Right lobe of liver (tissue), 4 donors: Measurements from ENCODE around the gene TATDN3.

Experiments used
- POLR2A ChIP-seq: fragments of 450-650 bp; IDR thresholded peaks from one replicate; pipeline ENCODE4 v1.6.1; 2017; ENCODE audit warnings: antibody characterized with exemption, mild to moderate bottlenecking
- TF ChIP-seq, protein P1 (sequence below), 4 donors: fragments of 200-600 bp in 3 of 4; fragments of 450-650 bp in 1 of 4; IDR thresholded peaks; one replicate each; pipeline versions ENCODE4 v1.5.1 to v1.8.0; 2016 to 2022; ENCODE audit warnings: antibody characterized with exemption in 4 of 4, mild to moderate bottlenecking in 2 of 4
- donor health status: DM: no; HTN: no; CAD: no.
- donor health status: DM: no; HTN: no; CAD: no.
- donor health status: DM: no; HTN: yes; CAD: no.

DNA sequence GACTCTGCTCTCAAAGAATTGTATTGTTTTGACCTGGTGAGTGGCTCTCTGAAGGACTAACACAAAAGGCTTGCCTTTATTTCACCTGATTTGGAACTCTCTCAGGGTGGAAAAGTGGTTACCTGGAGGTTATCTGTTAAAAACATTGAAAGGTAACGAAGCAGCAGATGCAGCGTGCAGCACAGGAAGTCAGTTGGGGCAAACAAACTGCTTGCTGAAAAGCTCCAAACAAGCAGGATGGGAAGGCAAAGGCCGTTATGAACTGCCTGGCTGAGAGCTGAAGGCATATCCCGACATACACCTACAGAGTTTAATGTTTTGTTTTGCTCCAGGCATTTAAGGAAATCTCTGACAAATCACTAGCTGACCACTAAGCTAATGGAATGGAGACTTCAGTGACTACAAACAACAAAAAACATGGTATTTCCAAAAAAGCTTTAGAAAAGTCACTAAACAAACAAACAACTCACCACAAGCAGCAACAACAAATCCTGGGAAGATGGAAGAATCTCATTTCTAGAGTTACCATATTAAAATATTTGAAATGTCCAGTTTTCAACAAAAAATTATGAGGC, 47.7 kb upstream of the TATDN3 start:
- TF ChIP-seq, protein P1, sequence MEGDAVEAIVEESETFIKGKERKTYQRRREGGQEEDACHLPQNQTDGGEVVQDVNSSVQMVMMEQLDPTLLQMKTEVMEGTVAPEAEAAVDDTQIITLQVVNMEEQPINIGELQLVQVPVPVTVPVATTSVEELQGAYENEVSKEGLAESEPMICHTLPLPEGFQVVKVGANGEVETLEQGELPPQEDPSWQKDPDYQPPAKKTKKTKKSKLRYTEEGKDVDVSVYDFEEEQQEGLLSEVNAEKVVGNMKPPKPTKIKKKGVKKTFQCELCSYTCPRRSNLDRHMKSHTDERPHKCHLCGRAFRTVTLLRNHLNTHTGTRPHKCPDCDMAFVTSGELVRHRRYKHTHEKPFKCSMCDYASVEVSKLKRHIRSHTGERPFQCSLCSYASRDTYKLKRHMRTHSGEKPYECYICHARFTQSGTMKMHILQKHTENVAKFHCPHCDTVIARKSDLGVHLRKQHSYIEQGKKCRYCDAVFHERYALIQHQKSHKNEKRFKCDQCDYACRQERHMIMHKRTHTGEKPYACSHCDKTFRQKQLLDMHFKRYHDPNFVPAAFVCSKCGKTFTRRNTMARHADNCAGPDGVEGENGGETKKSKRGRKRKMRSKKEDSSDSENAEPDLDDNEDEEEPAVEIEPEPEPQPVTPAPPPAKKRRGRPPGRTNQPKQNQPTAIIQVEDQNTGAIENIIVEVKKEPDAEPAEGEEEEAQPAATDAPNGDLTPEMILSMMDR (IDR thresholded peaks at IDR 0.05), result no peak
- TF ChIP-seq POLR2A, result no peak
